HG03280 (cell line): Measurements from ENCODE around the gene WNK4.
A peak's percentile ranks its signal among the peaks of the same experiment; 100 is the strongest.
"Not testable (repeated sequence)": the region's sequence is repeated elsewhere in the genome, so short reads cannot be mapped to it uniquely, and the experiment has no call there.

Experiments
- ATAC-seq: cut with Tn5 transposase; IDR thresholded peaks from one replicate; pipeline ENCODE4 v1.9.1; 2021; ENCODE audit warnings: mild to moderate bottlenecking, moderate library complexity; ENCODE audit not compliant: unreplicated experiment

Gene WNK4

GRCh38 chr17:42779936-42780850 lies at the start of gene WNK4:
Gene WNK4 (plus strand): TSS chr17:42780610. CDS start chr17:42780699, 89 bp downstream.
- ATAC-seq = no peak

- no peak for ATAC-seq
These were observed 39.7 kb upstream of the WNK4 start for GRCh38 chr17:42740699-42741098.

GRCh38 chr17:42742916-42743315 lies 37.5 kb upstream of the WNK4 start:
- ATAC-seq = not testable (repeated sequence)

- no peak for ATAC-seq
These were observed 36.7 kb upstream of the WNK4 start for GRCh38 chr17:42743595-42744282.

- peak; percentile 40 for ATAC-seq
These were observed 36.1 kb upstream of the WNK4 start for GRCh38 chr17:42744283-42744805.

GRCh38 chr17:42744806-42745617 lies 35.4 kb upstream of the WNK4 start, which contains the start of gene EZH1:
Gene EZH1 (minus strand): TSS chr17:42745040. CDS start chr17:42728941, 16,099 bp downstream.
- peak; percentile 91 for ATAC-seq

- ATAC-seq = no peak
These were observed 32.1 kb upstream of the WNK4 start for GRCh38 chr17:42748202-42748907.

- no peak for ATAC-seq
These were observed 31.3 kb upstream of the WNK4 start for GRCh38 chr17:42748908-42749798.

GRCh38 chr17:42750739-42751344 lies 29.6 kb upstream of the WNK4 start:
- no peak for ATAC-seq

GRCh38 chr17:42751628-42752027 lies 28.8 kb upstream of the WNK4 start:
- ATAC-seq = no peak

GRCh38 chr17:42754782-42755181 lies 25.6 kb upstream of the WNK4 start:
- ATAC-seq = no peak

GRCh38 chr17:42759982-42760651 lies 20.3 kb upstream of the WNK4 start:
- no peak for ATAC-seq

GRCh38 chr17:42760652-42761581 lies 19.5 kb upstream of the WNK4 start, which contains the start of gene RAMP2:
Gene RAMP2 (plus strand): TSS chr17:42761227. CDS start chr17:42761262, 35 bp downstream.
- ATAC-seq = no peak

- no peak for ATAC-seq
These were observed 18.8 kb upstream of the WNK4 start for GRCh38 chr17:42761638-42762037.

- ATAC-seq = no peak
These were observed 14.3 kb upstream of the WNK4 start for GRCh38 chr17:42766124-42766523.

- no peak for ATAC-seq
These were observed 12.9 kb upstream of the WNK4 start for GRCh38 chr17:42767512-42767911.

GRCh38 chr17:42768006-42768405 lies 12.4 kb upstream of the WNK4 start:
- ATAC-seq = not testable (repeated sequence)
